MCF 10A (cell line): Measurements from ENCODE around the gene C13orf42. TPM values are rescaled to one million over a fixed set of nuclear protein-coding genes. Genes with fewer than 3 reads are reported as not detected.

ENCODE experiments used
- BruUV-seq: library from RNA; stranded (reverse); fragments of 400-500 nt; replicated peaks from 2 replicates; lab custom pipeline; 2021; lab: Mats Ljungman, UMichigan
- CTCF ChIA-PET: fragments of 300-600 bp; sonication (Branson Sonifier 250); formaldehyde crosslinking; extraction: SDS; loops from one replicate; lab custom pipeline; 2021; ENCODE audit warnings: antibody characterized with exemption, inconsistent platforms; lab: Yijun Ruan, JAX
- POLR2A ChIA-PET: fragments of 300-600, 350-650 bp; sonication (Branson Sonifier 250); formaldehyde crosslinking; extraction: SDS; loops from one replicate; lab custom pipeline; 2020; ENCODE audit warnings: antibody characterized with exemption, inconsistent platforms; lab: Yijun Ruan, JAX
- DNase-seq: peaks from one replicate; pipeline ENCODE4 v3.0.0-alpha.2; 2018; ENCODE audit not compliant: unreplicated experiment
- H3K27ac Mint-ChIP-seq: one replicate; pipeline ENCODE4 v1.8.0; 2022; ENCODE audit warnings: mild to moderate bottlenecking, low read depth, mixed read lengths; ENCODE audit not compliant: unreplicated experiment
- H3K27me3 Mint-ChIP-seq: one replicate; pipeline ENCODE4 v1.8.0; 2022; ENCODE audit warnings: mixed read lengths; ENCODE audit not compliant: insufficient read depth, unreplicated experiment
- H3K36me3 Mint-ChIP-seq: one replicate; pipeline ENCODE4 v1.8.0; 2022; ENCODE audit warnings: mild to moderate bottlenecking, moderate library complexity, mixed read lengths; ENCODE audit not compliant: insufficient read depth, unreplicated experiment
- H3K4me1 Mint-ChIP-seq: one replicate; pipeline ENCODE4 v1.8.0; 2022; ENCODE audit warnings: mixed read lengths; ENCODE audit not compliant: insufficient read depth, unreplicated experiment
- H3K4me3 Mint-ChIP-seq: one replicate; pipeline ENCODE4 v1.8.0; 2022; ENCODE audit warnings: mild to moderate bottlenecking, moderate library complexity, mixed read lengths; ENCODE audit not compliant: unreplicated experiment
- H3K9me3 Mint-ChIP-seq: one replicate; pipeline ENCODE4 v1.8.0; 2022; ENCODE audit warnings: mixed read lengths; ENCODE audit not compliant: unreplicated experiment
- intact Hi-C: fragments of 100-400 bp; cut with micrococcal nuclease; formaldehyde crosslinking; loops from 2 replicates; pipeline ENCODE4 v1.14.1; 2022
- total RNA-seq: library from RNA; stranded (reverse); gene quantifications from 2 replicates; pipeline ENCODE4 v1.2.3, GENCODE V29; 2022
- TF ChIP-seq, protein P1 (sequence below): fragments of 200-600 bp; IDR thresholded peaks from one replicate; pipeline ENCODE4 v1.8.0; 2022; ENCODE audit warnings: antibody characterized with exemption, mild to moderate bottlenecking; ENCODE audit not compliant: unreplicated experiment

The C13orf42 gene
- total RNA-seq, 1 experiment from 2014 or later = not detected

DNA sequence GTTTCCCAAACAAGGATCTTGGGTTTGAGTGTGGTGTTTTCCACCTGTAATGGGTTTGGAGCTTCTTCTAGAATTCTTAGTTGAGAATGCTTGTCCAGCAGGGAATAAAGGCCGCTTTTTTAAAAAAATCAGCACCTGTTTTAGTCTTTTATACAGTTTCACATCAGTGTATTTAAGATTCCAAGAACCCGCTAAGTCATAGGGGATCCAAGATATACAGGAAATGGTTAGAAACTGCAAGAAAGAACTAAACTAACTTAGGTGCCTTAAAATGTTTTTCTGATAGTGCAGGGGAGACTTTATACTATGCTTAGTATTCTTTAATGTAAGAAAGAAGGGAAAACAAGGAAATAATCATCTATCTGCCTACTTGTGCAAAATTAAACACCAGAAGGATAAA lies 74.7 kb downstream of the C13orf42 start:
- TF ChIP-seq, protein P1, sequence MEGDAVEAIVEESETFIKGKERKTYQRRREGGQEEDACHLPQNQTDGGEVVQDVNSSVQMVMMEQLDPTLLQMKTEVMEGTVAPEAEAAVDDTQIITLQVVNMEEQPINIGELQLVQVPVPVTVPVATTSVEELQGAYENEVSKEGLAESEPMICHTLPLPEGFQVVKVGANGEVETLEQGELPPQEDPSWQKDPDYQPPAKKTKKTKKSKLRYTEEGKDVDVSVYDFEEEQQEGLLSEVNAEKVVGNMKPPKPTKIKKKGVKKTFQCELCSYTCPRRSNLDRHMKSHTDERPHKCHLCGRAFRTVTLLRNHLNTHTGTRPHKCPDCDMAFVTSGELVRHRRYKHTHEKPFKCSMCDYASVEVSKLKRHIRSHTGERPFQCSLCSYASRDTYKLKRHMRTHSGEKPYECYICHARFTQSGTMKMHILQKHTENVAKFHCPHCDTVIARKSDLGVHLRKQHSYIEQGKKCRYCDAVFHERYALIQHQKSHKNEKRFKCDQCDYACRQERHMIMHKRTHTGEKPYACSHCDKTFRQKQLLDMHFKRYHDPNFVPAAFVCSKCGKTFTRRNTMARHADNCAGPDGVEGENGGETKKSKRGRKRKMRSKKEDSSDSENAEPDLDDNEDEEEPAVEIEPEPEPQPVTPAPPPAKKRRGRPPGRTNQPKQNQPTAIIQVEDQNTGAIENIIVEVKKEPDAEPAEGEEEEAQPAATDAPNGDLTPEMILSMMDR = no peak
- Mint-ChIP-seq H3K4me1 (no peaks in the 10 kb centered on the region), H3K9me3 (no peaks in the 10 kb centered on the region), H3K27ac (no peak overlapping the region), H3K36me3 (no peaks in the 10 kb centered on the region), H3K27me3 (peaks cover 24% of the 10 kb centered on the region), H3K4me3 (no peak overlapping the region)
- no TSS peak for BruUV-seq
- POLR2A ChIA-PET = no interaction called here
- CTCF ChIA-PET = no interaction called here
- intact Hi-C loops = no loop called here
- no peak for DNase-seq

DNA sequence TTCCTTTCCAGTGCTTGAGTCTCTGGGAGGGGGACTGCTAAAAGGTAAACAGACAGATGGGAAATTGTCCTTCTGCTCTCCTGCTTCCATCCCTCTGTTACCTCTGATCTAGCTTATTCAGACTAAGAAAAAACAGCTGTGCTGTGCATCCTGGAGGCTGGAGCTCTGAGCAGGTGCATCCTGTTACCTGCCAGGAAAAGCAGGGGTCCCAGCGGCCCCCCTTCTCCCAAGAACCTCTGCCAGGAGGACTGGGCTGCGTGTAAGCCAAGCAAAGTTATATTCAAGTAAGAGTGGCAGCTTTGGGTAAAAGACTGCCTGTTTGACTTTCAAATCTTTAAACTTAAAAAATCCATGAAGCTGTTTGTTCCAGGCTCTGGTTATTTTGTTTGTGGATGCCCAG lies 75.1 kb downstream of the C13orf42 start:
- POLR2A ChIA-PET = no interaction called here
- no peaks in the 10 kb centered on the region for H3K9me3 Mint-ChIP-seq
- no peak overlapping the region for H3K27ac Mint-ChIP-seq
- CTCF ChIA-PET = no interaction called here
- no peaks in the 10 kb centered on the region for H3K36me3 Mint-ChIP-seq
- intact Hi-C loops = no loop called here
- no peaks in the 10 kb centered on the region for H3K4me1 Mint-ChIP-seq
- no peak overlapping the region for H3K4me3 Mint-ChIP-seq
- TF ChIP-seq, protein P1 = no peak
- DNase-seq = no peak
- H3K27me3 Mint-ChIP-seq = peaks cover 24% of the 10 kb centered on the region
- no TSS peak for BruUV-seq

DNA sequence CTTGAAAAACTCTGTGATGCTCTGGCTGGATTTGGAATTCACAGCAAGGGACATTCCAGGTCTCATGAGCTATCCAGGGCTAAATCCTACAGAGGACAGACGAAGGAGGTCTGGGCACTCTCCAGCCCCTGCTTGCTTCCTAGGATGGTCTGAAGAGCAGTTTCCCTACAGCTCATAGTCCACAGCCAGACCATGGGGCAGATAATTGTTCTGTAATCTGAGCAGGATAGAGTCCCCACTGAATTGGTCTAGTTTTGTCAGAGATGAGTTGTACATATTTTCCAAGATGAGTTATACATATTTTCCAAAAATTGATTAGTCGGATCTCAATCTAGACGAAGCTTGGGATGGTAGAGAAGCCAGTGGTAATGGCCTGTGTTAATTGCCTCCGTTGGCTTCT lies 75.6 kb downstream of the C13orf42 start:
- Mint-ChIP-seq H3K36me3 (no peaks in the 10 kb centered on the region), H3K9me3 (no peaks in the 10 kb centered on the region), H3K27ac (no peak overlapping the region), H3K4me1 (no peaks in the 10 kb centered on the region), H3K4me3 (no peak overlapping the region), H3K27me3 (peaks cover 20% of the 10 kb centered on the region)
- TF ChIP-seq, protein P1 = no peak
- no TSS peak for BruUV-seq
- ChIA-PET CTCF (no interaction called here), POLR2A (no interaction called here)
- intact Hi-C loops = no loop called here
- no peak for DNase-seq

DNA sequence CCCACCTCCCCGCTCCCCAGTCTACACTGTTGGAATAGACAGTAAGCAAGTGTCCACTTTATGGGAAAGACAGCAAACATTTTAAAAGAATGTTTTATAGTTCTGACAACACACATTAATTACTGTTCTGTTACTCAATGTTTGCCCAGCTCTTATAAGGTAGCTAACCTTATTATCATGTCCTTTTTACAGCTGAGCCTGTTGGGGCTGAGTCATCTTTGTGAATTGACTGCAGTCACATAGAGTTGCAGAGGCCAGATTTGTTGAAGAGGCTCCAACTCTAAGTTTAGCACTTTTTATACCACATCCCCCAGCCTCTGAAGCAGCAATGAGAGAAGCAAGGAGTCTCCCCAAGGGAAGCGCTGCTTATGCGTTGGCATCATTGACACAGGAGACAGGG lies 76.2 kb downstream of the C13orf42 start:
- Mint-ChIP-seq H3K36me3 (no peaks in the 10 kb centered on the region), H3K4me3 (no peak overlapping the region), H3K27me3 (peaks cover 15% of the 10 kb centered on the region), H3K9me3 (no peaks in the 10 kb centered on the region), H3K4me1 (no peaks in the 10 kb centered on the region), H3K27ac (no peak overlapping the region)
- intact Hi-C loops = no loop called here
- CTCF ChIA-PET = no interaction called here
- no peak for DNase-seq
- BruUV-seq = no TSS peak
- POLR2A ChIA-PET = no interaction called here
- TF ChIP-seq, protein P1 = no peak
